RWPE1 (cell line): ENCODE data around the gene PLCH1.
"Not testable (repeated sequence)": the region's sequence is repeated elsewhere in the genome, so short reads cannot be mapped to it uniquely, and the experiment has no call there.

ENCODE experiments used
- CTCF ChIA-PET: fragments of 350-600 bp; sonication (Branson Sonifier 250); formaldehyde crosslinking; extraction: SDS; loops from one replicate; lab custom pipeline; 2021; lab: Yijun Ruan, JAX
- POLR2A ChIA-PET: fragments of 400-600 bp; formaldehyde crosslinking; extraction: SDS; loops from one replicate; lab custom pipeline; 2020; ENCODE audit warnings: antibody characterized with exemption; ENCODE audit not compliant: low non-redundant PET; lab: Yijun Ruan, JAX
- DNase-seq: peaks from one replicate; pipeline ENCODE4 v3.0.0; 2012; ENCODE audit warnings: low spot score
- H3K27ac ChIP-seq: fragments of 450-650 bp; 2 replicates; pipeline ENCODE4 v1.5.1; 2017
- TF ChIP-seq, protein P1 (sequence below): fragments of 450-650 bp; conservative IDR thresholded peaks from 2 replicates; pipeline ENCODE4 v1.5.1; 2017; ENCODE audit warnings: low read depth, mild to moderate bottlenecking

PLCH1 gene

DNA sequence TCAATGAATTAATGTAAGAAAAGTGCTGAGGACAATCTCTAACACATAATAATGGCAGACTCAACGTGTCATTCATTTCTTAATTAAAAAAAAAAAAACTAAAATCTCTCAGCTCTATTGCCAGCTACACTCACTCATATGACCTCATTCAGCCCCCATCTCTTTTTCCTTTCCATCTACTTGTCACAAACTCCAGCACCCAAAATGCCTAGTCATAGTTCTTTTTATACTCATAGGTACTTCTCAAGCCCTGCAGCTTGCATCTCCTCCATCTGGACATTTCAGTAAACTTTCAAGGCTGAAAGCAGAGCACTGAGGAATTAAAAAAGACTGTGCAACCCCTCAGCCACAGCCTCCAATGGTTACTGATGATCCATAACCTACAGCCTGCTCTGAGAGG lies 109.8 kb downstream of the PLCH1 start:
- ChIA-PET POLR2A (no interaction called here), CTCF (no interaction called here)

DNA sequence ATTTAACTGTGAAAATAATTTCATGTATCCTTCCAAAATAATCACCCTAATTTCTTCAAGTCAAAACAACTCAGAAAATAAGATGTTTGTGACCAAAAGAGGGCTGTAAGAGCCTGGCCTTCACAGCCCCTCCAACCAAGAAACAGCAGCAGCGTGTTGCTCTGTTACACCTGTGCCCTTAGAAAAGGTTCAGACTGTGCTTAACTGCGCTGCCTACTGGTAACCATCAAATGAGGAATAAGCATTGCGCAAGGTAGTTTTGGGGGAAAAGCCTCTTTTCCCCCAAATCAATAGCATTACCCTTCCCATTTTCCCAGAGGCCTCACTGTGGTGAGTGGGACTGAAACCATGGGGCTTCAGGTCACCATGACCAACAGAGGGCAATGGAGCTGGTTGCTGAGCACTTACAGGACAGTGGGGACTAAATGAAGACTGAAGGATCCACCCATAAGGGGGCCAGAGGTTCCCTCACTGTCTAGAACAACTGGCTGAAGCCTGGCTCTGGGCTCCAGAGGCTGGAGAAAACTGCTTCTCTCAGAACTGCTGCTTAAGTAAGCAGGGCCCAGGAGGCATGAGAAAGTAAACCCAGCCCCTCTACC lies 110.7 kb downstream of the PLCH1 start:
- ChIA-PET POLR2A (no interaction called here), CTCF (no interaction called here)
- H3K27ac ChIP-seq, result no peak overlapping the region
- DNase-seq, result no peak
- TF ChIP-seq, protein P1, sequence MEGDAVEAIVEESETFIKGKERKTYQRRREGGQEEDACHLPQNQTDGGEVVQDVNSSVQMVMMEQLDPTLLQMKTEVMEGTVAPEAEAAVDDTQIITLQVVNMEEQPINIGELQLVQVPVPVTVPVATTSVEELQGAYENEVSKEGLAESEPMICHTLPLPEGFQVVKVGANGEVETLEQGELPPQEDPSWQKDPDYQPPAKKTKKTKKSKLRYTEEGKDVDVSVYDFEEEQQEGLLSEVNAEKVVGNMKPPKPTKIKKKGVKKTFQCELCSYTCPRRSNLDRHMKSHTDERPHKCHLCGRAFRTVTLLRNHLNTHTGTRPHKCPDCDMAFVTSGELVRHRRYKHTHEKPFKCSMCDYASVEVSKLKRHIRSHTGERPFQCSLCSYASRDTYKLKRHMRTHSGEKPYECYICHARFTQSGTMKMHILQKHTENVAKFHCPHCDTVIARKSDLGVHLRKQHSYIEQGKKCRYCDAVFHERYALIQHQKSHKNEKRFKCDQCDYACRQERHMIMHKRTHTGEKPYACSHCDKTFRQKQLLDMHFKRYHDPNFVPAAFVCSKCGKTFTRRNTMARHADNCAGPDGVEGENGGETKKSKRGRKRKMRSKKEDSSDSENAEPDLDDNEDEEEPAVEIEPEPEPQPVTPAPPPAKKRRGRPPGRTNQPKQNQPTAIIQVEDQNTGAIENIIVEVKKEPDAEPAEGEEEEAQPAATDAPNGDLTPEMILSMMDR, result no peak

More for the DNA sequence above, 109.8 kb downstream of the PLCH1 start:
- DNase-seq, result no peak
- TF ChIP-seq, protein P1, result no peak
- no peak overlapping the region for H3K27ac ChIP-seq

DNA sequence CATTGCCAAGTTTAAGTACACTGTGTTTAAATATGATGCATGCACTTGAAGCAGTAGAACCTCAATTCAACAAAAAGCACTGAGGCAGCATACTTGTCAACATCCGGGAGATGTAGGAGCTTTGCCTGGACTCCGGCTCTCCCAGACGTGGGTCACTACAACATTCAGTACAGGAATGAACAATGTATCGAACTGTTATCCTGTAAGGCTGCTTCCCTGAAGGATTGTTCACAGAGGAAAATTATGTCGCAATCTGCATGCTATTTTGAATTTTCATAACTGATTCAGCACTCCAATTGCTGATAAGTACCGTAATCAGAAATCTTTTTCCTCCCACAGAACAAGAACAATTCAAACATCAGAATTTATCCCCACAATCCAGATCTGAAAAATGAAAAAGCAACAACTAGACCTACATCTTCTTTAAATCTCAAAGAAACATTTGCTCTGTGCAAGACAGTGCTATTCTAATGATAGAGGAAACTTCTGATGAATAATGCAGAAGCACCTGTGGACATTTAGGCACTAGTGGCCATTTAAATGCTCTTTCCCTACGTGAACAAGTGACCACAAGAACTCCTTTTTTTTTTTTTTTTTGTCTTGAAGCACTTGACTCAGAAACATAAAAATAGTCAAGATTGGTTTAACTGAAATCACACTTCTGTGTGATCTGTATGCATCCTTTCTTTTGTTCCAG lies 113.4 kb downstream of the PLCH1 start:
- H3K27ac ChIP-seq, result no peak overlapping the region
- TF ChIP-seq, protein P1, result no peak
- CTCF ChIA-PET, result no interaction called here
- no peak for DNase-seq
- POLR2A ChIA-PET, result no interaction called here

DNA sequence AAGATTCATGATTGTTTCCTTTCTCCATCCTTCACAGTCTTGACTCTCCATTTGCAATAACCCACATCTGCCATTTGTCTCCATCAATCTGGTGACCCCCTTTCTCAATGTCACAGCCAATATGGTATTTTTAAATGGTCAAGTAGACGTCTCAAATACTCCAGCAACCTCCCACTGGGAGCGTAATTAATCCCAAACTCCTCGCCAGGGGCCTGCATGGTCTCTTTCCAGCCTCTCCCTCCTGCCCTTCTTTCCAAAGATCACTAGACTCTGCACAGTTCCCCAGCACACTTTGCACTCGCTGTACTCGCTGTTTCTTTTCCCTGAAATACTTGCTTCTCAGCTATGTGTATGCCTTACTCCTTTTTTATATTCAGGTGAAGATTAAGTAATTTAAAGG lies 115.3 kb downstream of the PLCH1 start:
- TF ChIP-seq, protein P1, result no peak
- ChIA-PET CTCF (interaction anchor here (0.6 kb wide), 1 partner anchor 1704 kb away, joined by 4 read pairs; no protein-coding TSS in a partner anchor), POLR2A (no interaction called here)
- no peak overlapping the region for H3K27ac ChIP-seq
- no peak for DNase-seq

DNA sequence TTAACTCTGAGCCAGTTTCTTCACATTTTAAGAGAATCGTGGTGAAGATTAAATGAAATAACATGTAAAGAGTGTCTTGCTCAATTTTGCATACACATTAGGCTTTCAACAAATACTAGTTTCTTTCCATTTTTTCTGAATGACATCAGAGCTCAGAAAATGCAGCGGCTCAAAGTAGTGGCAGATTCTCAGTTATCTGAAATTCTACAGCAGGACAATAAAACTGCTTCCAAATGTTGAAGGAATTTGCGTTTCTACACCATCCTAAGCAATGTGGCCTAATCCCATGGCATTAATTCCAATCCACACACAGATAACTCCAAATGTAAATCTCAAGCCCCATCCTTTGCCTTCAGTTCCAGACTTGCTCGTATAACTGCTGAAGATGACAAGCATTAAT lies 115.8 kb downstream of the PLCH1 start:
- ChIA-PET POLR2A (no interaction called here), CTCF (no interaction called here)
- DNase-seq, result no peak
- TF ChIP-seq, protein P1, result no peak
- H3K27ac ChIP-seq, result no peak overlapping the region

DNA sequence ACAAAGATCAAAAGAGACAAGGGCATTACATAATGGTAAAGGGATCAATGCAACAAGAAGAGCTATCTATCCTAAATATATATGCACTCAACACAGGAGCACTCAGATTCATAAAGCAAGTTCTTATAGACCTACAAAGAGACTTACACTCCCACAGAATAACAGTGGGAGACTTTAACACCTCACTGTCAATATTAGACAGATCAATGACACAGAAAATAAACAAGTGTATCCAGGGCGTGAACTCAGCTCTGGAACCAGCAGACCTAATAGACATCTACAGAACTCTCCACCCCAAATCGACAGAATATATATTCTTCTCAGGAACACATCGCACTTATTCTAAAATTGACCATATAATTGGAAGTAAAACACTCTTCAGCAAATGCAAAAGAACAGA lies 122.2 kb downstream of the PLCH1 start:
- POLR2A ChIA-PET, DNase-seq, H3K27ac ChIP-seq, CTCF ChIA-PET: not testable (repeated sequence)

DNA sequence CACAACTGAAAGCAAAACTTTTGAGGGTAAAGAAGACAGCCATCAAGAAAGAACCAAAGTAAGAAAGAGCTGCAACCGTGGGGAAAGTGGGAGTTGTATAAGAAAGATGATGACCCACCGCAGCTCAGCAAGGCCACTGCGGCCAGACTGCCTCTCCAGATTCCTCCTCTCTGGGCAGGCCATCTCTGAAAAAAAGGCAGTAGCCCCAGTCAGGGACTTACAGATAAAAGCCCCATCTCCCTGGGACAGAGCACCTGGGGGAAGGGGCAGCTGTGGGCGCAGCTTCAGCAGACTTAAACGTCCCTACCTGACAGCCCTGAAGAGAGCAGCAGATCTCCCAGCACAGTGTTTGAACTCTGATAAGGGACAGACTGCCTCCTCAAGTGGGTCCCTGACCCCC lies 124.3 kb downstream of the PLCH1 start:
- H3K27ac ChIP-seq, CTCF ChIA-PET, POLR2A ChIA-PET, DNase-seq: not testable (repeated sequence)
